ENCODE data around the gene CTAG2.
"Not testable (repeated sequence)": the region's sequence is repeated elsewhere in the genome, so short reads cannot be mapped to it uniquely, and the experiment has no call there.

DNA sequence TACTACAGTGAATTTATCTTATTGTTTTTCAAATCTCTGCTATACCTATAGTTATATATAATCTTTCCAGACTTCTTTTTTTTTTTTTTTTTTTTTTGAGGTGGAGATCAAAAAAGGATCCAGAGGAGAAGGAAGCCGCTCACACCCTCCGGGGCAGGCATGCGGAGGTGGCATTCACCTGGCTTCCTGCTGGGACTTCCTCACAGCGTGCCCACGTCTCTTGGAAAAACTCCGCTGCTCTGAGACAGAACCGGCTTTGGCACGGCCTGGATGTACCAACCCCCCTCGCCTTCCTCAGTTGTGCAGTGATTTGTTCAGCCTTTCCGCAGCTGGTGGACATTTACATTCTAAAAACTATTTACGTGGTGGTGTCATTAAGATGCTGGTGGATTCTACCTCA, 45.4 kb downstream of the CTAG2 start:
- TF ChIP-seq POLR2A (IDR thresholded peaks at IDR 0.05), result not testable (repeated sequence)
- TF ChIP-seq, protein P1, sequence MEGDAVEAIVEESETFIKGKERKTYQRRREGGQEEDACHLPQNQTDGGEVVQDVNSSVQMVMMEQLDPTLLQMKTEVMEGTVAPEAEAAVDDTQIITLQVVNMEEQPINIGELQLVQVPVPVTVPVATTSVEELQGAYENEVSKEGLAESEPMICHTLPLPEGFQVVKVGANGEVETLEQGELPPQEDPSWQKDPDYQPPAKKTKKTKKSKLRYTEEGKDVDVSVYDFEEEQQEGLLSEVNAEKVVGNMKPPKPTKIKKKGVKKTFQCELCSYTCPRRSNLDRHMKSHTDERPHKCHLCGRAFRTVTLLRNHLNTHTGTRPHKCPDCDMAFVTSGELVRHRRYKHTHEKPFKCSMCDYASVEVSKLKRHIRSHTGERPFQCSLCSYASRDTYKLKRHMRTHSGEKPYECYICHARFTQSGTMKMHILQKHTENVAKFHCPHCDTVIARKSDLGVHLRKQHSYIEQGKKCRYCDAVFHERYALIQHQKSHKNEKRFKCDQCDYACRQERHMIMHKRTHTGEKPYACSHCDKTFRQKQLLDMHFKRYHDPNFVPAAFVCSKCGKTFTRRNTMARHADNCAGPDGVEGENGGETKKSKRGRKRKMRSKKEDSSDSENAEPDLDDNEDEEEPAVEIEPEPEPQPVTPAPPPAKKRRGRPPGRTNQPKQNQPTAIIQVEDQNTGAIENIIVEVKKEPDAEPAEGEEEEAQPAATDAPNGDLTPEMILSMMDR (IDR thresholded peaks at IDR 0.05 in 8 of 11, conservative IDR thresholded peaks at IDR 0.05 in 3 of 11), result not testable (repeated sequence)

All from spleen (tissue), 7 donors.